Gastrocnemius medialis (tissue), 4 donors: Measurements from ENCODE around the gene PLAAT5. TPM values are rescaled to one million over a fixed set of nuclear protein-coding genes. Genes with fewer than 3 reads are reported as not detected.

Source experiments
- ATAC-seq, 2 donors: fragments of 150-250 bp; one replicate each; pipeline ENCODE4 v1.9.1; 2016
- DNase-seq, 2 donors: peaks; one replicate each; pipeline ENCODE4 v3.0.0-alpha.2; 2019
- H3K27ac ChIP-seq, 4 donors: fragments of 200-600 bp; sonication (generic); 1 replicate in 1 of 4; 2 replicates in 3 of 4; pipeline ENCODE4 v1.5.1; 2016 to 2018; ENCODE audit warnings: mild to moderate bottlenecking in 2 of 4, moderate library complexity in 1 of 4
- H3K27me3 ChIP-seq, 3 donors: fragments of 200-600 bp; sonication (generic) in 2 of 3; 1 replicate in 1 of 3; 2 replicates in 2 of 3; pipeline versions ENCODE4 v1.5.1 to v1.6.0; 2016 to 2019; ENCODE audit warnings: mild to moderate bottlenecking in 1 of 3, moderate library complexity in 1 of 3
- H3K36me3 ChIP-seq, 2 donors: fragments of 200-600 bp; sonication (generic) in 1 of 2; one replicate each; pipeline ENCODE4 v1.5.1; 2017 to 2018
- H3K4me1 ChIP-seq, 2 donors: fragments of 200-600 bp; sonication (generic) in 1 of 2; one replicate each; pipeline ENCODE4 v1.5.1; 2016 to 2017; ENCODE audit warnings: mild to moderate bottlenecking in 2 of 2
- H3K4me3 ChIP-seq, 4 donors: fragments of 200-600 bp; sonication (generic) in 3 of 4; 1 replicate in 1 of 4; 2 replicates in 3 of 4; pipeline ENCODE4 v1.5.1; 2016 to 2019; ENCODE audit warnings: mild to moderate bottlenecking in 2 of 4
- H3K9me3 ChIP-seq, 3 donors: fragments of 200-600 bp; sonication (generic) in 2 of 3; 1 replicate in 1 of 3; 2 replicates in 2 of 3; pipeline ENCODE4 v1.5.1; 2016 to 2019
- CTCF ChIP-seq, 5 experiments: fragments of 450-650 bp in 3 of 5; fragments of 200-600 bp in 2 of 5; sonication (generic) in 2 of 5; IDR thresholded peaks in 4 of 5; conservative IDR thresholded peaks in 1 of 5; 1 replicate in 4 of 5; 2 replicates in 1 of 5; pipeline ENCODE4 v1.5.1; 2016 to 2019; ENCODE audit warnings: antibody characterized with exemption in 5 of 5, mild to moderate bottlenecking in 3 of 5, moderate library complexity in 3 of 5
- POLR2A ChIP-seq, 2 donors: fragments of 450-650 bp; IDR thresholded peaks; one replicate each; pipeline ENCODE4 v1.6.1; 2017; ENCODE audit warnings: antibody characterized with exemption in 2 of 2, mild to moderate bottlenecking in 2 of 2, moderate library complexity in 2 of 2
- in situ Hi-C, 4 donors: fragments of 200-750 bp; cut with MboI; loops; one replicate each; pipeline versions ENCODE4 v1.15.0 to v1.8.0; 2017; ENCODE audit warnings: low sequenced_read_pairs in 4 of 4
- intact Hi-C: fragments of 100-400 bp; cut with DNase I; formaldehyde crosslinking; loops from one replicate; pipeline ENCODE4 v1.15.1; 2023; ENCODE audit warnings: low total_unique reads
- total RNA-seq, 4 donors: library from RNA; depleted of rRNA; stranded (reverse); fragments of >200 nt; gene quantifications; one replicate each; pipeline versions ENCODE4 v1.1.0 to v1.2.3, GENCODE V29; 2016

Gene PLAAT5
- total RNA-seq, 4 donors from 2014 or later: 0.18 TPM; not detected in 3

- no peak for TF ChIP-seq CTCF (IDR thresholded peaks at IDR 0.05 in 4 of 5, conservative IDR thresholded peaks at IDR 0.05 in 1 of 5)
- no peak for TF ChIP-seq POLR2A (IDR thresholded peaks at IDR 0.05)
- no peaks in the 10 kb centered on the region for H3K36me3 ChIP-seq
- in situ Hi-C loops (no loop called here), intact Hi-C loops (no loop called here)
- H3K27ac ChIP-seq: no peak overlapping the region
- ATAC-seq (no peak), DNase-seq (no peak)
- H3K4me1 ChIP-seq: peaks cover 0 to 2% of the 10 kb centered on the region in 2 donors
- H3K27me3 ChIP-seq: peaks cover 0 to 6% (median 0%) of the 10 kb centered on the region in 3 donors
- peaks cover 0 to 10% (median 3%) of the 10 kb centered on the region in 3 donors for H3K9me3 ChIP-seq
- H3K4me3 ChIP-seq: peak overlapping the region in 1 of 4 donors; percentile 24
These were observed 5.2 kb downstream of the PLAAT5 start for GRCh38 chr11:63485777-63486176.

- ATAC-seq: no peak
- Histone ChIP-seq H3K4me3 (no peak overlapping the region), H3K27me3 (no peaks in the 10 kb centered on the region), H3K27ac (no peak overlapping the region), H3K9me3 (peaks cover 0 to 12% (median 0%) of the 10 kb centered on the region in 3 donors), H3K4me1 (no peaks in the 10 kb centered on the region), H3K36me3 (no peaks in the 10 kb centered on the region)
- in situ Hi-C loops (loop anchor here in 1 of 4 donors (5.0 kb wide), 1 partner anchor 157 kb away; no protein-coding TSS in a partner anchor), intact Hi-C loops (no loop called here)
- no peak for DNase-seq
- no peak for TF ChIP-seq POLR2A (IDR thresholded peaks at IDR 0.05)
- TF ChIP-seq CTCF (IDR thresholded peaks at IDR 0.05 in 4 of 5, conservative IDR thresholded peaks at IDR 0.05 in 1 of 5): no peak
These were observed 10.9 kb downstream of the PLAAT5 start for GRCh38 chr11:63480039-63480438.

GRCh38 chr11:63478896-63479295 is 12.1 kb downstream of the PLAAT5 start:
- no peaks in the 10 kb centered on the region for H3K36me3 ChIP-seq
- TF ChIP-seq POLR2A (IDR thresholded peaks at IDR 0.05): no peak
- TF ChIP-seq CTCF (IDR thresholded peaks at IDR 0.05 in 4 of 5, conservative IDR thresholded peaks at IDR 0.05 in 1 of 5): peak; percentile 80 to 92 (median 86)
- peaks cover 0 to 9% (median 0%) of the 10 kb centered on the region in 3 donors for H3K9me3 ChIP-seq
- ATAC-seq (peak; percentile 85 to 90), DNase-seq (peak; percentile 18 to 41)
- H3K4me1 ChIP-seq: no peaks in the 10 kb centered on the region
- intact Hi-C loops (loop anchor here (1.0 to 2.0 kb wide), 3 partner anchors 30 to 260 kb away; no protein-coding TSS in a partner anchor), in situ Hi-C loops (loop anchor here (5.0 to 10.0 kb wide), 5 partner anchors 153 to 263 kb away; no protein-coding TSS in a partner anchor)
- no peaks in the 10 kb centered on the region for H3K27me3 ChIP-seq
- no peak overlapping the region for H3K27ac ChIP-seq
- no peak overlapping the region for H3K4me3 ChIP-seq

- DNase-seq: no peak
- Histone ChIP-seq H3K27me3 (no peaks in the 10 kb centered on the region), H3K27ac (no peak overlapping the region), H3K4me1 (no peaks in the 10 kb centered on the region), H3K9me3 (peaks cover 0 to 9% (median 0%) of the 10 kb centered on the region in 3 donors), H3K4me3 (no peak overlapping the region), H3K36me3 (no peaks in the 10 kb centered on the region)
- in situ Hi-C loops: loop anchor here (5.0 to 10.0 kb wide), 5 partner anchors 156 to 266 kb away; no protein-coding TSS in a partner anchor
- ATAC-seq: no peak
- TF ChIP-seq CTCF (IDR thresholded peaks at IDR 0.05 in 4 of 5, conservative IDR thresholded peaks at IDR 0.05 in 1 of 5) (no peak), POLR2A (IDR thresholded peaks at IDR 0.05) (no peak)
- intact Hi-C loops: no loop called here
These were observed 14.3 kb downstream of the PLAAT5 start for GRCh38 chr11:63476618-63477017.
